Activated CD8-positive, alpha-beta memory T cell treated with anti-CD3 and anti-CD28 coated beads, Interleukin-2, amount 10 ng/mL, durations not matched to agents 7 days and 5 days (primary cell): ENCODE measurements around the gene PLCD3. TPM values are rescaled to one million over a fixed set of nuclear protein-coding genes. Genes with fewer than 3 reads are reported as not detected.
A peak's percentile ranks its signal among the peaks of the same experiment; 100 is the strongest.

Source experiments
- ATAC-seq: fragments of 150-1000 bp; cut with Tn5 transposase; one replicate; pipeline ENCODE4 v1.10.0; 2021; ENCODE audit warnings: moderate library complexity
- CTCF ChIA-PET: fragments of 350-600 bp; sonication (Branson Sonifier 250); formaldehyde crosslinking; loops from one replicate; lab custom pipeline; 2021; ENCODE audit warnings: antibody characterized with exemption; lab: Charles Lee
- DNase-seq: peaks from one replicate; pipeline ENCODE4 v3.0.0-alpha.2; 2020
- H3K27ac Mint-ChIP-seq: one replicate; pipeline ENCODE4 v1.8.0; 2021; ENCODE audit warnings: mild to moderate bottlenecking, mixed read lengths
- H3K27me3 Mint-ChIP-seq: one replicate; pipeline ENCODE4 v1.8.0; 2021; ENCODE audit warnings: mixed read lengths
- H3K36me3 Mint-ChIP-seq: one replicate; pipeline ENCODE4 v1.8.0; 2021; ENCODE audit warnings: mild to moderate bottlenecking, mixed read lengths
- H3K4me1 Mint-ChIP-seq: one replicate; pipeline ENCODE4 v1.8.0; 2021; ENCODE audit warnings: mixed read lengths
- H3K4me3 Mint-ChIP-seq: one replicate; pipeline ENCODE4 v1.8.0; 2021; ENCODE audit warnings: mild to moderate bottlenecking, moderate library complexity, mixed read lengths
- H3K9me3 Mint-ChIP-seq: one replicate; pipeline ENCODE4 v1.8.0; 2022; ENCODE audit warnings: low read depth, mixed read lengths
- total RNA-seq, 2 experiments: library from RNA; stranded (reverse); gene quantifications; one replicate each; pipeline ENCODE4 v1.2.3, GENCODE V29; 2021

PLCD3 gene
- total RNA-seq, 2 experiments from 2014 or later: 2.6 to 5.2 TPM

GRCh38 chr17:45136846-45137560, 4.7 kb upstream of the PLCD3 start:
- CTCF ChIA-PET: interaction anchor here (0.9 to 11.4 kb wide), 5 partner anchors 18 to 232 kb away, joined by 3 to 583 read pairs (median 31); partner anchors contain the start of genes HEXIM1 and HEXIM2
- ATAC-seq: no peak
- Mint-ChIP-seq H3K36me3 (no peaks in the 10 kb centered on the region), H3K9me3 (no peaks in the 10 kb centered on the region), H3K4me3 (no peak overlapping the region), H3K27me3 (no peaks in the 10 kb centered on the region), H3K4me1 (peaks cover 25% of the 10 kb centered on the region), H3K27ac (no peak overlapping the region)
- no peak for DNase-seq

- peak overlapping the region; percentile 83 for H3K4me3 Mint-ChIP-seq
- ATAC-seq (no peak), DNase-seq (no peak)
- peaks cover 21% of the 10 kb centered on the region for H3K4me1 Mint-ChIP-seq
- peaks cover 3% of the 10 kb centered on the region for H3K27me3 Mint-ChIP-seq
- CTCF ChIA-PET: interaction anchor here (0.6 to 11.4 kb wide), 99 partner anchors 9 to 428 kb away, joined by 3 to 583 read pairs (median 5); partner anchors contain the start of genes C1QL1, DBF4B, EFTUD2 and FMNL1
- peak overlapping the region; percentile 85 for H3K27ac Mint-ChIP-seq
- no peaks in the 10 kb centered on the region for H3K9me3 Mint-ChIP-seq
- H3K36me3 Mint-ChIP-seq: no peaks in the 10 kb centered on the region
These were observed 3.9 kb upstream of the PLCD3 start for GRCh38 chr17:45135978-45136791.

DNA sequence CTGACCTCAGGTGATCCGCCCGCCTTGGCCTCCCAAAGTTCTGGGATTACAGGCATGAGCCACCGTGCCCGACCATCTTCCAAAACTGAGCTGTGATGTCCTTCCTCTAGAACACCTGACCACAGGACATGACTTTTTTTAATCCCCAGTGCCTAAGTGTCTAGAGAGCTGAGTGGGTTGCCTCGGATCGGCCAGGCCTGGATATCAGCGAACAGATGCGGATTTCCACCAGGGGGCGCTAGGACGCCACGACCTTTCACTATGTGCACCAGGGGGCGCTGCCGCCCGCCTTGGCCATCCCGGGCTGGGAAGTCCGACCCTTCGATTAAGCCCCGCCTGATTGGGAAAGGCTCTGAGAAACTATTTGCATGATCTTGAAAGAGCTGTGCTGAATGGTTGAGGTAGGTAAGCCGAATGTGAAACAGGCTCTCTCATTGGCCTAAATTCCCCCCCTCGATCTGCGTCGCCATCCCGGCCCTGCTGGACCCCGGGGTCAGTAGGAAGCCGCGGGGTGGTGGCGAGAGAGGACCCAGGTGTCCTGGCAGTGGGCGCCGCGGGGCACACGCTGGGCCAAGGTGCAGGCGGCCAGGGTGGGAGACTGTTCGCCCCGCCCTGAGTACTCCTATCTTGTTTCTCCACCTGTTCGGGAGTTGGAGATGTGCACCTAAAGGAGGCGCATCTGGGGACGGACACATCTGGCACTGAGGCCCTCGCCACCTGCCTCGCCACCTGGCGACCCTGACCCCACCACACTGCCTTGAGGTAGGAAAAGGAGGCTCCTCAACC, 3.1 kb upstream of the PLCD3 start, which contains the start of gene ACBD4:
Gene ACBD4 (plus strand): TSS at position 496 of the 786 bp plus-strand sequence. CDS start 458 bp downstream, outside the sequence.
- Mint-ChIP-seq H3K36me3 (no peaks in the 10 kb centered on the region), H3K4me3 (peak within 1 kb of the TSS; percentile 83), H3K27ac (peak within 1 kb of the TSS; percentile 85), H3K9me3 (no peaks in the 10 kb centered on the region), H3K4me1 (peaks cover 19% of the 10 kb centered on the region), H3K27me3 (peaks cover 9% of the 10 kb centered on the region)
- DNase-seq: peak; percentile 98
- CTCF ChIA-PET: interaction anchor here (0.6 to 11.4 kb wide), 102 partner anchors 8 to 427 kb away, joined by 3 to 583 read pairs (median 5); partner anchors contain the start of genes C1QL1, DBF4B, EFTUD2 and FMNL1
- ATAC-seq: peak; percentile 91

DNA sequence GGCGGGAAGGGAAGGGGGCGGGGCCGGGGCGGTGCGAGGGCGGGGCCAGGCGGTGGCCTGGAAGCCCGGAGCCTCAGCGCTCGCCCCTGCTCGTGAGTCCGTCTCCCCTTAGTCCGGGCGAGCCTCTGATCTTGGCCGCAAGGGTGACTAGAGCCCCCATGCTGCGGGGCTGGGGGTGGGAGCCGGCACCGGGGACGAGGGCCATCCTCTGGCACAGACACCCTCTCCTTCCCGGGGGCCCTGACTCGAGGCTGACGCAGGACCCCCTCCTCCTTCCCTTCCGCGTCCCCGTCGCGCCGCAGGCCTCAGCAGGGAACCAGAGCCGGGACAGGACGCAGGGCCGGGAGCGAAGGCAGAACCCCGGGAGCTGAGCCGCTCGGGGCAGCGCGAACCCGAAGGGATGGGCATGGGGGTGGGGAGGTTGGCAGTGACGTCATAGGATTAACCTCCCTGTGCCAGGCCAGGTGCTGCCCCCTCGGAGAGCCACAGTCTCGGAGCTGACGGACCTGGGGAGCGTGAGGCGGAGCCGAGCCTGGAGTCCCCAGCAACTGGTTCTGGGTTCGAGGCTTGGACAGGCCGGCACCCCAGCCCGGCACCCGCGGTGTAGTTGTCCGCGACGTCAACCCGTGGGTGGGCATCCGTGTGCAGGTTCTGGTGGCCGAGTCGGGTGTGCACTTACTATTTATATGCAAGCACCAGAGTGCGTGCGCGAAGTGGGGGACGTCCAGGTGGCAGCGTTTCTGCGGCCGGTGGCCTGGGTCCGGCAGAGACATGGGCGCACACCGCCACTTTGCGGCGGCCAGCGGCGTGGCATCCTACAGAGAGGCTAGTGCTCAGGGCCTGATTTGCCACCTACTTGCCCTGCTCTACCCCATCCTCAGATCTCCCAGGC, 503 bp upstream of the PLCD3 start:
- Mint-ChIP-seq H3K36me3 (no peaks in the 10 kb centered on the region), H3K27ac (peak overlapping the region; percentile 82), H3K4me1 (peaks cover 19% of the 10 kb centered on the region)

GRCh38 chr17:45131616-45132319, 547 bp downstream of the PLCD3 start:
- ATAC-seq (peak; percentile 0), DNase-seq (peak; percentile 63)
- CTCF ChIA-PET: interaction anchor here (1.0 to 11.4 kb wide), 8 partner anchors 16 to 355 kb away, joined by 3 to 583 read pairs (median 4); partner anchors contain the start of genes HEXIM1 and HEXIM2
- Mint-ChIP-seq H3K9me3 (no peaks in the 10 kb centered on the region), H3K27me3 (peaks cover 9% of the 10 kb centered on the region), H3K27ac (no peak overlapping the region), H3K36me3 (no peaks in the 10 kb centered on the region), H3K4me1 (peaks cover 19% of the 10 kb centered on the region), H3K4me3 (peak overlapping the region; percentile 33)

More for the DNA sequence above, 503 bp upstream of the PLCD3 start:
- peaks cover 9% of the 10 kb centered on the region for H3K27me3 Mint-ChIP-seq
- DNase-seq (peak; percentile 77), ATAC-seq (peak; percentile 40)
- no peaks in the 10 kb centered on the region for H3K9me3 Mint-ChIP-seq
- peak overlapping the region; percentile 86 for H3K4me3 Mint-ChIP-seq
- CTCF ChIA-PET: interaction anchor here (0.7 to 11.4 kb wide), 11 partner anchors 17 to 354 kb away, joined by 3 to 583 read pairs (median 4); partner anchors contain the start of genes HEXIM1 and HEXIM2

DNA sequence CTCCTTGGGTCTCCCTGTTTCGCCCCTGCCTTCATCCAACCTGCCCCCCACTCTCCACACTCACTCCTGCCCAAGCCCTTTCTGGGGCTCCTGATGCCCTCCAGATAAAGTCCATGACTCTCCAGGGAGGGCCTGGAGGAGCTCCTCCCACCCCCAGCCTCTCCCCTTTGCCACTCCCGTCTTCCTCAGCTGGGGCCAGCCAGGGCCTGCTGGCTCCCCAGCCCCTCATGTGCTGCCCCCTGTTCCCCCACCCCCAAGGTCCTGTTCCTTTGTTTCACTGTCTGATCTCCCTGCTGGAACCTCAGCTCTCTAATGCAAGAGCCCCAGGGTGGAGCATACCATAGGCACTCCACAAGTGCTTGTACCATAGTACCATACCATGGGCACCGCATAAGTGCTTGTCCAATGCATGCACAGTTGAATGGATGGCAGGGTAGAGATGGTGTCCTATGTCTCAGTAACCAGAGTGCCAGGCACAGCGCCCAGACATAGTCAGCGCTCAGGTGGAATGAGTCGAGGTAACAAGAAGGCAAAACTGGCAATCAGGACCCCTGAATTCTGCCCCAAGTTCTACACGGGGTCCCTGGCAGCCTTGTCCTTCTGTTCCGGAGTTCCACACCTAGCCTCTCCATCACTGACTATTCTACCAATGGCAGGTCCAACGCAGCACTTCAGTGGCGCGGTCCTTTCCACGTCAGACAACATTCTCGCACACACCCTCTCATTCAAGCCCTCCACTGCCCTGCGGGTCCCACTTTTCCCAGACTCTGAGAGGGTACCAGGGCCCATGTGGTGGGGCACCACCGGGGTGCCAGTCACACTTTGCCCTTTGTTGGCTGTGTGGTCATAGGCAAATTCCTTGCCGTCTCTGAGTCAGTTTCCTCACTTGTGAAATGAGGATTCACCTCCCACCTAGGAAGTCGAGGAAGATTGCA, 1.4 kb downstream of the PLCD3 start:
- Mint-ChIP-seq H3K27me3 (peaks cover 9% of the 10 kb centered on the region), H3K36me3 (no peaks in the 10 kb centered on the region), H3K4me1 (peaks cover 11% of the 10 kb centered on the region), H3K4me3 (peak overlapping the region; percentile 29), H3K27ac (no peak overlapping the region), H3K9me3 (no peaks in the 10 kb centered on the region)
- CTCF ChIA-PET: interaction anchor here (1.0 to 11.4 kb wide), 5 partner anchors 15 to 354 kb away, joined by 3 to 583 read pairs (median 9); partner anchors contain the start of genes HEXIM1 and HEXIM2
- ATAC-seq (no peak), DNase-seq (no peak)

GRCh38 chr17:45129940-45130680, 2.2 kb downstream of the PLCD3 start:
- H3K4me3 Mint-ChIP-seq: no peak overlapping the region
- no peaks in the 10 kb centered on the region for H3K36me3 Mint-ChIP-seq
- H3K27me3 Mint-ChIP-seq: peaks cover 9% of the 10 kb centered on the region
- CTCF ChIA-PET: interaction anchor here (1.0 to 11.4 kb wide), 3 partner anchors 9 to 91 kb away, joined by 3 to 401 read pairs (median 4); no protein-coding TSS in a partner anchor
- no peak for DNase-seq
- H3K9me3 Mint-ChIP-seq: no peaks in the 10 kb centered on the region
- H3K27ac Mint-ChIP-seq: no peak overlapping the region
- H3K4me1 Mint-ChIP-seq: peaks cover 6% of the 10 kb centered on the region
- no peak for ATAC-seq

GRCh38 chr17:45129426-45129939, 2.8 kb downstream of the PLCD3 start:
- no peak for ATAC-seq
- no peak for DNase-seq
- CTCF ChIA-PET: interaction anchor here (1.0 to 11.4 kb wide), 3 partner anchors 10 to 90 kb away, joined by 3 to 401 read pairs (median 4); no protein-coding TSS in a partner anchor
- H3K4me3 Mint-ChIP-seq: no peak overlapping the region
- peaks cover 7% of the 10 kb centered on the region for H3K4me1 Mint-ChIP-seq
- no peaks in the 10 kb centered on the region for H3K9me3 Mint-ChIP-seq
- no peak overlapping the region for H3K27ac Mint-ChIP-seq
- peaks cover 9% of the 10 kb centered on the region for H3K27me3 Mint-ChIP-seq
- H3K36me3 Mint-ChIP-seq: no peaks in the 10 kb centered on the region

DNA sequence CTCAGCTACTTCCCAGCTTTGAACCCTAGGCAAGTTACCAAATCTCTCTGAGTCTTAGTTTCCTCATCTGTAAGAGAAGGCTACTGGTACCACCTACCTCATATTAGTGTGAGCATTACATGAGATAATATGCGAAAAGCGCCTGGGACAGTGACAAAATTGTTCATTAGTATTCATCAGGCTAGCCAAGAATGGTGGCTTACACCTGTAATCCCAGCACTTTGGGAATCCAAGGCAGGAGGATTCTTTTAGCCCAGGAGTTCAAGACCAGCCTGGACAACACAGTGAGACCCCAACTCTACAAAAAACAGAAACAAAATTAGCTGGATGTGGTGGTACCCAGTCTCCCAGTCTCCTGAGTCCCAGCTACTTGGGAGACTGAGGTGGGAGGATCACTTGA, 3.3 kb downstream of the PLCD3 start:
- H3K9me3 Mint-ChIP-seq: no peaks in the 10 kb centered on the region
- CTCF ChIA-PET: interaction anchor here (1.7 to 11.4 kb wide), 2 partner anchors 69 to 89 kb away, joined by 4 to 401 read pairs; no protein-coding TSS in a partner anchor
- DNase-seq (no peak), ATAC-seq (no peak)
- no peaks in the 10 kb centered on the region for H3K36me3 Mint-ChIP-seq
- H3K4me1 Mint-ChIP-seq: peaks cover 10% of the 10 kb centered on the region
- H3K27ac Mint-ChIP-seq: no peak overlapping the region
- peaks cover 9% of the 10 kb centered on the region for H3K27me3 Mint-ChIP-seq
- no peak overlapping the region for H3K4me3 Mint-ChIP-seq

- Mint-ChIP-seq H3K27me3 (peaks cover 9% of the 10 kb centered on the region), H3K4me1 (peaks cover 7% of the 10 kb centered on the region), H3K9me3 (no peaks in the 10 kb centered on the region), H3K36me3 (no peaks in the 10 kb centered on the region), H3K27ac (no peak overlapping the region), H3K4me3 (no peak overlapping the region)
- ATAC-seq: no peak
- CTCF ChIA-PET: interaction anchor here (1.7 kb wide), 1 partner anchor 89 kb away, joined by 4 read pairs; no protein-coding TSS in a partner anchor
- no peak for DNase-seq
These were observed 4.0 kb downstream of the PLCD3 start for GRCh38 chr17:45128331-45128730.
